CD4-positive, alpha-beta T cell treated with Interferon gamma for 1 hour (primary cell): ENCODE measurements around the gene YES1.

ENCODE experiments used
- DNase-seq: peaks from one replicate; pipeline ENCODE4 v3.0.0-alpha.2; 2020

The YES1 gene

DNA sequence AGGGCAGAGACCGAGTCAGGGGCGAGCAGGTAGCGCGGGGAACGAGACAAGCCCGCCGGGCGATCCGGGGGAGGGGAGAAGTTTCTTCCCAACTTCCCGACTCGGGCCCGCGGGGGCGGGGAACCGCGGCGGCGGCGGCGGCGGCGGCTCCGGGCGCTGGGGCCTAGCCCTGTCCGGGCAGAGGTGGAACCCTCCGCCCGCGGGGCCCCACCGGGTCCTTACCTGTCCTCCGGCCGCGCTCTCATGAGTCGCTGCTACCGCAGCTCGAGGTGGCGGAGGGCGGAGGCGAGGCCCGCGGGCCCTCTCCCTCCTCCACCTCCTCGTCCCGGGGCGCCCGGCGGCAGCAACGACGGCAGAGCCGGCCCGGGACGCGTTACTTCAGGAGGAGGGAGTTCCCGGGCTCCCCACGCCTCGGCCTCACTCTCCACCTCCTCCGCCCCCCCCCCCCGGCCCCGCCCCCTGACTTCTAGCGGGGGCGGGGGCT lies at the start of gene YES1:
YES1 (minus strand) TSS at position 351 of the 484 bp plus-strand sequence. CDS start 55,415 bp downstream, outside the sequence.
- peak; percentile 63 for DNase-seq

DNA sequence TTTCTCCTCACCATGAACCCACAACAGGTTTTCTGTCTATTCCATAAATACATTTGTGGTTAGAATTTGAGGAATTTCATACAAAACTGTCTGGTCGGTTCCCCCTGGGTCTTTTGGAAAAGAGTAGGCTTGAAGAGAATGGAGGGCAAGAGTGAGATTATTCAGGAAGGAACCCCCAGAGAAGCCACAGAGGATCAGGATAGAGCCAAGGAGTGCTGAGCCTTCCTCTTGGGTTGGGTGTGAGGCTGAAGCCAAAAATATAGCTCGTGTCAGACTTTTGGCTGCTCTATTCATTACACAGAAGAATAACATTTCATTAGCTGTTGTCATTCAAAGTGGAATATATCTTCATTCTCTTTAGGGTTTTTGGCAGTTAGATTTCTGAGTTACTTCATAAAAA lies 45.9 kb upstream of the YES1 start:
- no peak for DNase-seq

DNA sequence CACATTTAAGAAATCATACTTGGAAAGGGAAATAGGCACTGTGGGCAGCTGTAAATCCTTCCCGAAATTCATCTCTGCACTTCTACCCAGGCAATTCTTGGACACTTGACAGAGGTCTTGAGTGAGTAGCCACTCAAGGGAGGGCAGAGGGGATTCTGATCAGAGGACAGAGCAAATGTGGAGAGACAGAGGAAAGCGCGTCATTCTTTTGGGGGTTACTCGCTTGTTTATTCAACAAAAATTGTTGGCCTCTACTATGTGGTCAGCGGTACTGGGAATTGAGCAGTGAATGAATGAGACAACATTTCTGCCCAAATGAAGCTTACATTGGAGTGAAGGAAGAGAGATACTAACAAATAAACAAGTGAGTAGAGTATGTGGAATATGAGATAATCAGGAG lies 41.4 kb upstream of the YES1 start:
- no peak for DNase-seq

DNA sequence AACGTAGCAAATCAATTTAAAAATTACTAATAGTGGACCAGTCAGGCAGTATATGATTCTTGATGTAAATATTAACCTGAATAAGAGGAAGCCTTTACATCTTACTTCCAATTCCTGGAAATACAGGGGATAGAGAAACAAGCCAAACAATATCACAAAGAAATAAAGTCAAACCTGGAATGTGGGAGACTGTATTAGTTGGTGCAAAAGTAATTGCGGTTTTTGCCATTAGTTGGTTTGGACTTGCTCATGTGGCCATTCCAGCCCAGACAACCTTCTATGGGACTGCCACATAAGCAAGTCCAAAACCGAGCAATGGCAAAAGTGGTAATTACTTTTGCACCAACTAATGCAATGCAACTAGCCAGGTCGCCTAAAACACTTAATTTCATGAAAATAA lies 38.9 kb upstream of the YES1 start:
- DNase-seq, result no peak

DNA sequence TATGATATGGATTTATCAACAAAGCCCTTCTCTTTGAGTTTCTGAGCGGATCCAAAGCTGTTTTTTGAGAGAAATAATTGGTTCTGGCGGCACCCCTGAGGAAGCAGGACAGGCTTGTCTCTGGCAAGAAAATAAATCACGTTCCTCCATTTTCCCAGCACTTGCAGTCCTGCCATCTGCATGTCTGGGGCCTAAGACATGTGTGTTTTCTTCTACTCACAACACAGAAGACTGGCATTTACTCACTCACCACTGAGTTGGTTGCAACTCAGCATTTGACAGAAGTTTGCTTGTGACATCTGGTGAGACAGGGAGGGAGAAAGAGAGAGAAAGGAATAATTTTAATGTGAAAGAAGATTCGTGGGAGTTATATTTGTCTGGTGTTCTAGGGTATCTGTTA lies 37.0 kb upstream of the YES1 start:
- no peak for DNase-seq

DNA sequence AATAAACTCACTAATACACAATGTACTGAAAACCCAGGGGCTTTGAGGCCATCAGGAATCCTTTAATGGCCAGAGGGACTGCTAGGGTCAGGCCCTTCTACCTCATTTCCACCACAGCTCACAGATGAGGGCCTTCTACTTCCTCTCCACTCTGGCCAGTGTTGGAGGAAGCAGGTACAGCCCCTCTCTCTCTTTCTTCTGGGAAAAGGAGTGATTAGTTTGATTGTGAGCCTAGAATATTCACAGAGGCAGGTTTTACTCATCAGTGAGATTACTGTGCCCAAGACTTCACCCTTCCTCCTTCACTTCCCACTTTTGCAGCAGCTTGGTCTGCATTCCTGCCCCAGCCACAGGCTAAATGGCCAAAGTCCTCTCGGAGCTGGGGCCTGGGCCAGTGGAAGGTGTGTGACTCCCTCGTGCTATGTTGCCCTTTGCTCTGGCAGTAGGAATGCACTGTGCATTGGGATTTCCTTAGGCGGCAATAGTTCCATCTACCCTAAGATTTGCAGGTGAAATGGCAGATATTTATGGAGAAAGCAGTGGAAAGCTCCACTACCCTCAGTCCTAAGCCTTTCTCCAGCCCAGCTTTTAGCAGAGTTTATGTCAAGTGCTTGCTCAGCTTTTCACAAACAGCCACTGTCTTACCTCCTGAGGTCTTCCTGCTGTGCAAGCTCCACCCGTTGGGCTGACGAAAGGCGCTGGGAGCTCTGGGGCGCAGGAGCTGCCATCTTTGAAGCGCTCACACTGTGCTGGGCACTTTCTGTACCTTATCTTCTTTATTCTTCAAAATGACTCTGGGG lies 36.2 kb upstream of the YES1 start:
- DNase-seq, result no peak

DNA sequence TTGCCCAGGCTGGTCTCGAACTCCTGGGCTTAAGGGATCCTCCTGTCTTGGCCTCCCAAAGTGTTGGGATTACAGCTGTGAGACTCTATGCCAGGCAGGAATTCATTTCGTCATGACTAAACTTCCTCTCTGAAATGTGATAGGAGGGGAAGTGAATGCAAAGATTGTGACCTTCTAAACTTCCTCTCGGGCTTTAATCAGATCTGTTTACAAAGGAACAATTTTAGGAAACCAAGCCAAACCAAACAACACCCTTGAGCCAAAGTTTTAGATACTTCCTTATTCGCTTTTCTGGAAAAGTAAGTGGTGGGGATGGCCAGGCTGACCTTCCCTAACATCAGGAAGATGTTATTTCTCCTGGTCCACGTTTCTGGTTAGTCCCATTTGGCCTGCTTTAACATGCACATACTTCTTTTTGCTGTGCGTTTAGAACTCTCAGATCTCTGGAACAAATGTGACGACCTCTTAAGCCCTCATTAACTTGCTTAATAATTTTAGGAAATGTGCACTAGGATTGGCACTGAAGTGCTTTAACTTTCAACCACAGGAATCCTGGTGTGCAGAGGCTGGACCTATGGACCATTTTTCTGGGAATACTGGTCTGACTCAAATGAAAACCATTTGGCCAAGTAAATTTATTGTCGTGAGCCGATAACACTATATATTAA lies 33.2 kb upstream of the YES1 start:
- DNase-seq, result no peak

DNA sequence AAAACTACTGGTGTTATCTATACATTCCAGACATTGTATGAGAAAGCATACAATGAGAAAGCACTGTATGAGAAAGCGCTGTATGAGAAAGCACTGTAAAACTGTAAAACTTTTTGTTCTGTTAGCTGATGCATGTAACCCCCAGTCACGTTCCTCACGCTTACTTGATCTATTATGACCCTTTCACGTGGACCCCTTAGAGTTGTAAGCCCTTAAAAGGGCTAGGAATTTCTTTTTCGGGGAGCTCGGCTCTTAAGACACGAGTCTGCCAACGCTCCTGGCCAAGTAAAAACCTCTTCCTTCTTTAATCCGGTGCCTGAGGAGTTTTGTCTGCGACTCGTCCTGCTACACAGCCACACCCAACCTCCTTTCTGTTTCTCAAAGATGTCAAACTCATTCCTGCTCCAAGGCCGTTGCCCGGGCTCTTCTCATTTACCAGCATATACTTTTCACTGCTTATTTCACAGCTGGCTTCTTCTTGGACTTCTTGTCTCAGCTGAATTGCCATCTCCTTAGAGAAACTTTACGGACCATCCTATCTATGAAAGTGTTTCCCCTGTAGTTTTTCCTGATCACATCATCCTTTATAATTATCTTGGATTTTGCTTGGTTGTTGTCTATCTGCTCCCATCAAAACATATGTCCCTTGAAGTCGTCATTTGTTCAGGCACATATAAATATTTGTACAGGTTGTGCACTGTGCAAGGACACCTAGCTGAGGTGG lies 29.8 kb upstream of the YES1 start:
- DNase-seq, result no peak

DNA sequence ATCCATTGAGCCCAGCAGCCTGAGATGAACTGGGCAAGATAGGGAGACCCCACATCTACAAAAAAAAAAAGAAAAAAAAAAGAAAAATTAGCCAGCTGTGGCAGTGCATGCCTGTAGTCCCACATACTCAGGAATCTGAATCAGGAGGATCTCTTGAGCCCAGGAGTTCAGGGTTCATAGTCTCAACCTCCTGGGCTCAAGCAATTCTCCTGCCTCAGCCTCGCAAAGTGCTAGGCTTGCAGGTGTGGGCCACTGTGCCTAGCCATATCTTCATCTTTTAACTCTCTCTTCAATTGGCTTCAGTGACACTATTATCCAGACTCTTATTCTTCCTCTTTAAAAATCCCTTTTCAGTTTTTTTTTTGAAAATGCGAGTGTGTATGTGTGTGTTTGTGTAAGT lies 28.5 kb upstream of the YES1 start:
- DNase-seq, result no peak

DNA sequence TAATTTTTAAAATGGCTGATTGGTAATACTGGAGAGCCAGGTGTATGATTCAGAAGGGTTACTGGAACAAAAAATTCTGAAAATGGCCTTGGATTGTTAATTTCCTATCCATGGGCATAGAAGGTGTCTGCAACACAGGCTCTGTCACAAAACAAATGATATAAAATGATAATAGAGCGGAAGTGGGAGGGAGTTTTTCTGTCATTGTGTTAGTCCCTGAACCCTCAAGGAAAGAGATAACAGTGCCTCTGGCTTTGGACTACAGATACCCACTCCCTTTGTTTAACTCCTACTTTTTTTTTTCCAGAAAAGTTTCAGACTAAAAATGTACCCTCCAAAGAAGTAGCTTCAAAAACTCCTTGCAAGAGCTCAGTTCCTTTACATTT lies 28.0 kb upstream of the YES1 start:
- DNase-seq, result no peak

DNA sequence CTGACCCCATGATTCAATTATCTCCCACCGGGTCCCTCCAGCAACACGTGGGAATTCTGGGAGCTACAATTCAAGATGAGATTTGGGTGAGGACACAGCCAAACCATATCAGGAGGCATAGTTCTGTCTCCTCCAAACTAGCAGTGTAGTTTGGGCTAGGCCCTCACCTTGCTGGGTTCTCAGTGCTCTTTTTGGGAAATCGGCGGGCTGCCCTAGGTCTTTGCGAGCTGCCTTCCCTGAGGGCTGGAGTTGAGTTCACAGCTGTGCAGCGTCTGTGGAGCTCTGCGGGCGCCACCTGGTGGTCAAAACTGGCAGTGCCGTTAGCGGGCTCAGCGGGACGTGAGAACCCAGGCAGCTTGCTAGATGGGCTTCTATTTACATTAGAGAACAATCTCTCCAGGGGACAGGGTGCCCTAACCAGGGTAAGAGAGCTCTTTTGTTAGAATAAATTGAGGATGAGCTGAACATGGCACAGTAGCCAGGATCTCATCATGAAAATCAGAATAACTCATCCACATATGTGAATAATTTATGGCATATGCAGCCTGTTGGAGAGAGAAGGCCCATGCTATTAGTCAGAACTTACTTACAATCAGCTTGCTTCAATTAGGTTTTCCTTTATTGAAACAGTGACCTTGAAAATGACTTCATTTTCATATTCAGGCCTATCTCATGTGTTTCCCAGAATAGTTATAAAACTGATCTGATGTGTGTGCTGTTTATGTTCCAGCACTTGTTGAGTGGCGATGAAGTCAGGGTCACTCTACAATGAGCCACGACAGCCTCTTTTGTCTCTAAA lies 27.4 kb upstream of the YES1 start:
- DNase-seq, result peak; percentile 72

DNA sequence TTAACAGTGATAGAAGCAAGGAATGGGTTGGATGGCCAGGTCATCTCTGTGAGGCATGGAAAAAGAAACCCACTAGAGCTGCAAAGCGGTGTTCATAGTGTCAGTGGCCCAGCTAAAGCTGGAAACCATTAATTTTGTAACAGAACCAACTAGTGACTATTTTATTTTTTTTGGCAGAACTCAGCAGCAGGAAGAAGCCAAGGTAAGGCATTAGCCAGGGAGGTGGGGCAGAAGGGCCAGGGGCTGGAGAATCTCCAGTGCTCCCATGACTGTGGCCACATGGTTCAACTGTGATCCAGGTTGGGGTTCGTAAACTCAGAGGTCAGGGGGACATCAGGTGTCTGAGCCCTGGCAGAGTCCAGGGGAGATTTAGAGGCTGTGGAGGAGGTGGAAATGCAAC lies 25.9 kb upstream of the YES1 start:
- DNase-seq, result no peak

DNA sequence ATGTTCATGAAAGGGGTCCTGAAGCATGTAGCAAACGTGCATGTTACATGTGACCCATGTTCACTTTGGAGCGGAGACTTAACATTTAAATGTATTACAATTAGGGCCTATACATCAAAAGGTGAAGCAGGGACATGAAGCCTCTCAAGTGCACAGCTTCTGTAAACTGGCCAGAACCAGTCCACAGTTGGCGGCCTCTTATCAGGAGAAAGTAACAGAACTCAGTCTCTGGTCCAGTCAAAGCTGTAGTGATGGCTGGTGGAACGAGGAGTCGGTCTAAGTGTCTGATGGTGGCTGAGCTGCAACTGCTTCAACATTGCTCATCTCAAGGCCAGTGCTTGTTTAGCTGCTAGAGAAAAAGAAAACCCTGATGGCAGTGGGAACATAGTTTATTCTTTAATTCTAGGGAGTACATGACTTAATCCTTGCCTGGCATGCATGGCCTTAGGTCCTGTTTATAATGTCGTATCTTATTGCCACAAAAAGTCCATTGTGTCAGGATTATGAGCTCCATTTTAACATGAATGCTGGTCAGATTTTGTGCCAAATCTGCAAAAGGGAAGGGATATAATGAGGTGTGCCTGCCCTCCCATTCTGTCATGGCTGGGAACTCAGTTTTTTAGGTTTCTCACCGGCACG lies 22.2 kb upstream of the YES1 start:
- DNase-seq, result no peak

DNA sequence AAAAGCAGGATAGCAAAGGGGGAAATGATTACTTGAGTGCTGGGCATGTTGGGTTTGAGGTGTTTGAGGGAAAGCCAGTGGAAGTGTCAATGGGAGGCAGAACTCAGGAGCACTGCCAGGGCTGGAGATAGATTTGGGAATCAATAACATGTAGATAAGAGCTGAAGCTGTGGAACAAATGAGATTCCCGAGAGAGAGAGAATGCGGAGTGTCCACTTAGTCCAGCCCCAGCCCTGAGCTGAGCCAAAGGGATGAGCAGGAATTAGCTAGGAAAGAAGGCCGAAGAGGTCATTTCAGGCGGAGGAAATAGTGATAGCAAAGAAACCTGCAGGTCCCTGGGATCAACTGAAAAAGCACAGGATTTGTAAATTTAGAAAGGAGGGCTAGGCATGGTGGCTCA lies 21.2 kb upstream of the YES1 start:
- no peak for DNase-seq

DNA sequence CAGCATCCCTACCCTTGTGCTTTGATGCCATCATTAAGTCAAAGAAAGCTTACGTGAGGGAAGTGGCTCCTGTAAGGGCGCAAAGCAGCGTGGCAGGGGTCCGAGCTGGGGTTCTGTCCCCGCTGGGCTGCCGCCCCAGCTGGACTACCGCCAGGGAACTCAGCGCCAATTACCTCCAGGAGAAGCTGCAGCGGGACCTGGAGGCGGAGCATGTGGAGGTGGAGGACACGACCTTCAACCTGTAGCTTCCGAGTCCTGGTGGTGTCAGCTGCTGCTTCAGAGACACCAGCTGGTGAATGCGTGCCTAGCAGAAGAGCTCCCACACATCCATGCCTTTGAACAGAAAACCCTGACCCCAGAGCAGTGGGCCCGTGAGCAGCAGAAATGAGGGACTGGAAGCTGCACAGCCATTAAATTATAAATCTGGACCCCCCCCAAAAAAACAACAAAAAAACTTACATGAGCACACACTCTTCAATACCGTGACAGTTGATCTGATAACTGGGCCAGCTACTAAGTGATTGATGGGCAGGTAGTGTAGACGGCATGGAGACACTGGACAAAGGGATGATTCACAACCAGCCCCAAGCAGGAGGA lies 20.1 kb upstream of the YES1 start:
- DNase-seq, result no peak

DNA sequence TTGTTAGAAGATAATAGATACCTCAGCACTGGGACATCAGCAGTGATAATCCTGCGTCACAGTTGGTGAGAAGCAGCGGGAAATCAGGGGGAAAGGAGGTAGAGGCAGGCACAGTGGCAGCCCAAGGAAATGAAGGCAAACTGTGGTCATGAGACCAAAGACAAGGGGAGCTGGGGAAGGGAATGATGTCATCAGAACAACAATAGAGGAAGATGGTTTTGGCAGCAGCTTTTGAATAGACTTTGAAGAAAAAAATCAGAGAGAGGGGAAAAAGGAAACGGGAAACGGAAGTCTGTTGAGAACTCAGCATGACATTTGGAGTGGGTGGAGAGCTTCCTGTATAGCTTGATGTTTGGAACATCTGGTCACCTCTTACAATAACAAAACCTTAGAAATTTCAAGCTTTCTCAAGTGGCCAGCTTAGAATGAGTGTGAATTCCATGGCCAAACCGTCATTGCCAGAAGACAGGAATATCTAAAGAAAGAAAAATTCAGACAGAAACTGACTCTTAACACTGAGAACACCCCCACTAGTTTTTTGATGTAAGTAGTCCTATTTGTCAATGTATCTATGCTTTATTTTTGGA lies 18.4 kb upstream of the YES1 start:
- DNase-seq, result peak; percentile 23

DNA sequence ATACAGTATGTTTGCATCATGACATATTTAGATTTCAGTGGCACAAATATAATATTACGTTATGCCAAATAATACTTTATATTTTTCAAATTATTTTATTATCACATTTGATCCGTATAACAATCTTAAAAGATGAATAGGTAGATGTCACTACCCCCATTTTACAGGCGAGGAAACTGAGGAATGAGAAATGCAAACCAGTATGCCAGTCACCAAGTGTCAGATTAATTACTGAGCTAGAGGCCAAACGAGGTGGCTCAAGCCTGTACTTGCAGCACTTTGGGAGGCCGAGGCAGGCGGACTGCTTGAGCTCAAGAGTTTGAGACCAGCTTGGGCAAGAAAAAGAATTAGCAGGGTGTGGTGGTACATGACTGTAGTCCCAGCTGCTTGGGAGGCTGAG lies 17.4 kb upstream of the YES1 start:
- DNase-seq, result no peak

DNA sequence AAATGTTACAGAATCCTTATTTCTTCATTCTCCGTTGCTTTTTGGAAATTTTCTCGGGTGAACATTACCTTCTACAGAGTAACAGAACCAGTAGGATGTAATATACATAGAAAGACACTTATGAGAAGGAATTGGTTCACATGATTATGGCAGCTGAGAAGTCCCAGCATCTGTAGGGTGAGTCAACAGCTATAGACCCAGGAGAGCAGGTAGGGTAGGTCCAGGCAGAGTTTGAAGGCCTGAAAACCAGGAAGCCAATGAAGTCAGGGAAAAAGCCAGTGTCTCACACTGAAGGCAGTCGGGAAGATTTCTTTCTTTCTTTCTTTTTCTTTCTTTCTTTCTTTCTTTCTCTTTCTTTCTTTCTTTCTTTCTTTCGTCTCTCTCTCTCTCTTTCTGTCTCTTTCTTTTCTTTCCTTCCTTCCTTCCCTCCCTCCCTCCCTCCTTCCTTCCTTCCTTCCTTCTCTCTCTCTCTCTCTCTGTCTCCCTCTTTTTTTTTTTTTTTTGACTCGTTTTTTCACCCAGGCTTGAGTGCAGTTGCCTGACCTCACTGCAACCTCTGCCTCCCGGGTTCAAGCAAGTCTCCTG lies 15.1 kb upstream of the YES1 start:
- no peak for DNase-seq

DNA sequence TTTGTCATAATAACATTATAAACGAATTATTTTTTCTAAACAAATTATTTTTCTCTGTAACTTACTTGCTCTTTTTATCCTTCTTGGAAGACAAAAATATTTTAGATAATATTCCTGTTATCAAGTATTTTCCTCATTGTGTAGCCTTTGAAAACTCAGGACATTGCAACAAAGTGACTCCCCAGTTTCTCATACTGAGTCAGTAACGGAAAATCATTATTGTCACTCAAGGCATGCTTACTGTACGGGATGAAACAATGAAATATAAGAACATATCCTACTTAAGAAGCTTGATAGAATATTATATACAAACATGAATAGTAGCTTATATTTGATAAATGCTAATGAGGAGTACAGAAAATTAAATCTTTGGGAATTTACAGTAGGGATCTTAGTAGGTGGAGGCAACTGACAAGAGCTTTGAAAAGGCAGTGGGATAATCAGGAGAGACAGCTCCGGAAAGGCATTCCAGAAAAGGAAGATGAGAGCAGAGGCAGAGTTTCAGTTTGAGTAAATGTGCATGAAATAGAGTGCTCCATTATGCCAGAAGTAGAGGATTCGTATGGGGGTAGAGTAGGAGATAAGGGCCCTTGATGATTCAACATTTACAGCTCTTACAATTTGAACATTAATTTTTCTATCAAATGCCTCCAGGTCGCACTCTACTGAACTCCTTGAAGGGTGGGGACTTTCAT lies 14.0 kb upstream of the YES1 start:
- DNase-seq, result no peak

DNA sequence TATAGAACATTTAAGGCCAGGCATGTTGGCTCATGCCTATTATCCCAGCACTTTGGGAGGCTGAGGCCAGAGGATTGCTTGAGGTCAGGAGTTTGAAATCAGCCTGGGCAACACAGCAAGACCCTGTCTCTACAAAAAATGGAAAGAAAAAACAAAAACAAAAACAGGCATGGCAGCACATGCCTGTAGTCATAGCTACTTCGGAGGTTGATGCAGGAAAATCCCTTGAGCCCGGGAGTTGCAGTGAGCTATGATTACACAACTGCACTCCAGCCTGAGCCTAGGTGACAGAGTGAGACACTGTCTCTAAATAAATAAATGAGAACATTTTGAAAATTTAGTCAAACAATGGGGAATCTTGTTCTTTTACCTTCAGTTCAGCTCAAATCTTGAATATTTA lies 12.1 kb upstream of the YES1 start:
- DNase-seq, result no peak
